Liver (tissue), 3 donors: ENCODE results near the gene ANKRD27.

Source experiments
- ATF3 ChIP-seq: IDR thresholded peaks from 2 replicates; pipeline ENCODE4 v1.6.1; 2016; ENCODE audit warnings: antibody characterized with exemption
- CTCF ChIP-seq: fragments of 150-350 bp; IDR thresholded peaks from 2 replicates; pipeline ENCODE4 v1.5.1; 2017; ENCODE audit warnings: improper control_type of control experiment, low read depth, low read length; ENCODE audit not compliant: missing input control
- EGR1 ChIP-seq, 2 donors: IDR thresholded peaks; 2 replicates each; pipeline ENCODE4 v1.6.1; 2016 to 2018; ENCODE audit warnings: antibody characterized with exemption in 2 of 2, low read depth in 2 of 2
- FOXA1 ChIP-seq: IDR thresholded peaks from 2 replicates; pipeline ENCODE4 v1.6.1; 2016; ENCODE audit warnings: antibody characterized with exemption
- GABPA ChIP-seq, 2 donors: IDR thresholded peaks in 1 of 2; conservative IDR thresholded peaks in 1 of 2; 2 replicates each; pipeline ENCODE4 v1.6.1; 2016; ENCODE audit warnings: antibody characterized with exemption in 2 of 2, mild to moderate bottlenecking in 1 of 2, moderate library complexity in 1 of 2
- JUND ChIP-seq, 2 donors: IDR thresholded peaks; 2 replicates each; pipeline ENCODE4 v1.6.1; 2016; ENCODE audit warnings: antibody characterized with exemption in 2 of 2
- MAX ChIP-seq: IDR thresholded peaks from 2 replicates; pipeline ENCODE4 v1.6.1; 2016; ENCODE audit warnings: antibody characterized with exemption
- RAD21 ChIP-seq, 2 donors: IDR thresholded peaks; 2 replicates each; pipeline ENCODE4 v1.6.1; 2016; ENCODE audit warnings: antibody characterized with exemption in 2 of 2, mild to moderate bottlenecking in 2 of 2
- REST ChIP-seq: IDR thresholded peaks from 2 replicates; pipeline ENCODE4 v1.6.1; 2016; ENCODE audit warnings: antibody characterized with exemption, mild to moderate bottlenecking
- RXRA ChIP-seq, 2 donors: IDR thresholded peaks; 2 replicates each; pipeline ENCODE4 v1.6.1; 2017 to 2018; ENCODE audit warnings: antibody characterized with exemption in 2 of 2, mild to moderate bottlenecking in 1 of 2
- SP1 ChIP-seq: IDR thresholded peaks from 2 replicates; pipeline ENCODE4 v1.6.1; 2018; ENCODE audit warnings: antibody characterized with exemption, mild to moderate bottlenecking
- TAF1 ChIP-seq: conservative IDR thresholded peaks from 2 replicates; pipeline ENCODE4 v1.6.1; 2016; ENCODE audit warnings: antibody characterized with exemption, mild to moderate bottlenecking
- YY1 ChIP-seq: IDR thresholded peaks from 2 replicates; pipeline ENCODE4 v1.6.1; 2016; ENCODE audit warnings: antibody characterized with exemption, mild to moderate bottlenecking
- donor health status: healthy.
- donor health status: healthy.

- no peak for TF ChIP-seq YY1
- TF ChIP-seq REST, result no peak
- TF ChIP-seq CTCF, result no peak
- no peak for TF ChIP-seq SP1
- TF ChIP-seq EGR1 (IDR thresholded peaks at IDR 0.05; ENCODE audit: low read depth in 2 of 2), result no peak
- no peak for TF ChIP-seq MAX
- no peak for TF ChIP-seq GABPA (IDR thresholded peaks at IDR 0.05 in 1 of 2, conservative IDR thresholded peaks at IDR 0.05 in 1 of 2)
- no peak for TF ChIP-seq TAF1
- TF ChIP-seq ATF3, result no peak
- TF ChIP-seq JUND (IDR thresholded peaks at IDR 0.05), result no peak
- TF ChIP-seq FOXA1, result no peak
- no peak for TF ChIP-seq RXRA (IDR thresholded peaks at IDR 0.05)
- no peak for TF ChIP-seq RAD21 (IDR thresholded peaks at IDR 0.05)
Observed at GRCh38 chr19:32573492-32573794, 101.5 kb downstream of the ANKRD27 start.
